Measurements from ENCODE around the gene ERBIN. TPM values are rescaled to one million over a fixed set of nuclear protein-coding genes. Genes with fewer than 3 reads are reported as not detected.
"Not testable (repeated sequence)": the region's sequence is repeated elsewhere in the genome, so short reads cannot be mapped to it uniquely, and the experiment has no call there.

Gene ERBIN
- total and polyA plus RNA-seq, 10 of the 15 experiments (the other 5 are each of a cell fraction or from before 2014, with no cell fraction given) = 9.5 to 91.1 (median 49.4) TPM

GRCh38 chr5:65886387-65886786 lies 40.0 kb upstream of the ERBIN start (continued):
- TF ChIP-seq CEBPZ (IDR thresholded peaks at IDR 0.05; ENCODE audit: low read depth, low read length) (no peak), PKNOX1 (IDR thresholded peaks at IDR 0.05) (no peak), MTA2 (IDR thresholded peaks at IDR 0.05; ENCODE audit: low read depth) (no peak), ATF7 (IDR thresholded peaks at IDR 0.05; ENCODE audit: low read depth) (no peak), SIN3A (IDR thresholded peaks at IDR 0.05; ENCODE audit: low read depth, low read length) (no peak), ELK1 (IDR thresholded peaks at IDR 0.05; ENCODE audit: low read depth, low read length) (no peak), PBX3 (IDR thresholded peaks at IDR 0.05; ENCODE audit: insufficient replicate concordance, low read depth, low read length) (no peak), CBX5 (IDR thresholded peaks at IDR 0.05; ENCODE audit: low read depth) (no peak)

GRCh38 chr5:65892024-65892423 lies 34.4 kb upstream of the ERBIN start:
- H3K9ac ChIP-seq (ENCODE audit: control insufficient read depth, insufficient read depth, low read length); H3K36me3 ChIP-seq (ENCODE audit: control insufficient read depth in 2 of 2, insufficient read depth in 2 of 2, low read length in 1 of 2); H3K27ac ChIP-seq (ENCODE audit: control insufficient read depth, insufficient read depth); RAD21 ChIA-PET (ENCODE audit: unreplicated experiment); H3K27me3 ChIP-seq (replicated peaks in 1 of 2; ENCODE audit: control insufficient read depth in 2 of 2, insufficient read depth in 2 of 2, low read length in 1 of 2); H3K79me2 ChIP-seq (ENCODE audit: control insufficient read depth, insufficient read depth, low read length); H4K20me1 ChIP-seq (ENCODE audit: control insufficient read depth, insufficient read depth); ATAC-seq; in situ Hi-C loops (cut with MboI); H3K4me1 ChIP-seq (ENCODE audit: control insufficient read depth, insufficient read depth, low read length); CTCF ChIA-PET; H3K4me3 ChIP-seq; DNase-seq (ENCODE audit: low read depth, low spot score); BruUV-seq (replicated peaks); H2AFZ ChIP-seq (ENCODE audit: control insufficient read depth, low read depth, low read length); intact Hi-C loops (cut with micrococcal nuclease; ENCODE audit: unreplicated experiment); H3K4me2 ChIP-seq (ENCODE audit: control insufficient read depth, insufficient read depth); FAIRE-seq; H3K9me3 ChIP-seq (replicated peaks; ENCODE audit: control insufficient read depth, insufficient read depth, low read length): not testable (repeated sequence)
- POLR2A ChIA-PET = interaction anchor here (0.7 kb wide), 1 partner anchor 322 kb away, joined by 4 read pairs; no protein-coding TSS in a partner anchor
- SMC1A ChIA-PET (ENCODE audit: uncharacterized antibody, unreplicated experiment) = interaction anchor here (0.7 kb wide), 1 partner anchor 1066 kb away, joined by 3 read pairs; no protein-coding TSS in a partner anchor
- whole genome bisulfite sequencing (ENCODE audit: insufficient coverage, insufficient replicate concordance, low lambda C conversion rate, missing lambda C conversion rate) = 6% methylated on average over 1 of the region's 2 CpGs

Data from GM12878 (cell line).